BE2C (cell line): ENCODE results near the gene BLMH.

Experiments
- DNase-seq: peaks from one replicate; pipeline ENCODE4 v3.0.0-alpha.2; 2020
- H3K27me3 ChIP-seq: fragments of 250-450 bp; sonication (Bioruptor Pico); 2 replicates; pipeline ENCODE4 v1.5.1; 2020; ENCODE audit warnings: mild to moderate bottlenecking
- H3K36me3 ChIP-seq: fragments of 250-450 bp; sonication (Bioruptor Pico); 2 replicates; pipeline ENCODE4 v1.5.1; 2020; ENCODE audit warnings: mild to moderate bottlenecking
- H3K4me1 ChIP-seq: fragments of 250-450 bp; sonication (Bioruptor Pico); 2 replicates; pipeline ENCODE4 v1.5.1; 2020
- H3K4me3 ChIP-seq: 2 replicates; pipeline ENCODE4 v1.5.1; 2011; ENCODE audit warnings: low read depth, low read length
- H3K9me3 ChIP-seq: fragments of 250-450 bp; sonication (Bioruptor Pico); 2 replicates; pipeline ENCODE4 v1.5.1; 2020
- CTCF ChIP-seq: IDR thresholded peaks from 2 replicates; pipeline ENCODE4 v1.5.1; 2012; ENCODE audit warnings: mild to moderate bottlenecking, low read depth, low read length

The BLMH gene

GRCh38 chr17:30229012-30229411 lies 62.7 kb downstream of the BLMH start:
- TF ChIP-seq CTCF: no peak
- no peaks in the 10 kb centered on the region for H3K4me1 ChIP-seq
- no peaks in the 10 kb centered on the region for H3K9me3 ChIP-seq
- no peak overlapping the region for H3K4me3 ChIP-seq
- peaks cover 3% of the 10 kb centered on the region; the same call in 1 of the 2 replicates for H3K27me3 ChIP-seq
- no peaks in the 10 kb centered on the region for H3K36me3 ChIP-seq
- no peak for DNase-seq

GRCh38 chr17:30228011-30228410 lies 63.7 kb downstream of the BLMH start:
- Histone ChIP-seq H3K4me3 (no peak overlapping the region), H3K9me3 (no peaks in the 10 kb centered on the region), H3K4me1 (no peaks in the 10 kb centered on the region), H3K27me3 (peaks cover 1% of the 10 kb centered on the region; the same call in 1 of the 2 replicates), H3K36me3 (no peaks in the 10 kb centered on the region)
- DNase-seq: no peak
- TF ChIP-seq CTCF: no peak

- Histone ChIP-seq H3K36me3 (no peaks in the 10 kb centered on the region), H3K4me3 (no peak overlapping the region), H3K27me3 (no peaks in the 10 kb centered on the region), H3K4me1 (no peaks in the 10 kb centered on the region), H3K9me3 (no peaks in the 10 kb centered on the region)
- DNase-seq: no peak
- no peak for TF ChIP-seq CTCF
Observed at GRCh38 chr17:30226878-30227277, 64.9 kb downstream of the BLMH start.

GRCh38 chr17:30225919-30226553 lies 65.7 kb downstream of the BLMH start:
- no peak for DNase-seq
- no peak overlapping the region for H3K4me3 ChIP-seq

GRCh38 chr17:30225112-30225511 lies 66.6 kb downstream of the BLMH start:
- H3K4me3 ChIP-seq: no peak overlapping the region
- H3K9me3 ChIP-seq: no peaks in the 10 kb centered on the region
- DNase-seq: no peak
- no peaks in the 10 kb centered on the region for H3K4me1 ChIP-seq
- no peaks in the 10 kb centered on the region for H3K36me3 ChIP-seq
- TF ChIP-seq CTCF: no peak
- no peaks in the 10 kb centered on the region for H3K27me3 ChIP-seq

More at GRCh38 chr17:30225919-30226553, 65.7 kb downstream of the BLMH start:
- Histone ChIP-seq H3K9me3 (no peaks in the 10 kb centered on the region), H3K4me1 (no peaks in the 10 kb centered on the region), H3K27me3 (no peaks in the 10 kb centered on the region), H3K36me3 (no peaks in the 10 kb centered on the region)
- no peak for TF ChIP-seq CTCF

GRCh38 chr17:30224419-30224960 lies 67.3 kb downstream of the BLMH start:
- H3K4me1 ChIP-seq: no peaks in the 10 kb centered on the region
- no peaks in the 10 kb centered on the region for H3K36me3 ChIP-seq
- H3K4me3 ChIP-seq: no peak overlapping the region
- H3K9me3 ChIP-seq: no peaks in the 10 kb centered on the region
- no peak for TF ChIP-seq CTCF
- no peak for DNase-seq
- H3K27me3 ChIP-seq: no peaks in the 10 kb centered on the region
